ENCODE results near the gene GABBR1. TPM values are rescaled to one million over a fixed set of nuclear protein-coding genes. Genes with fewer than 3 reads are reported as not detected.

The GABBR1 gene
- polyA plus RNA-seq, 3 donors = 7.0 to 35.0 (median 17.7) TPM

GRCh38 chr6:29656798-29657197 is 23.8 kb upstream of the GABBR1 start, which contains the start of gene MOG:
MOG (plus strand) TSS chr6:29657092; CDS start chr6:29657210, 118 bp downstream.
- WGBS, 3 donors = 50 to 83% (median 75%) methylated on average over 4 of the region's 4 CpGs
- H3K27ac ChIP-seq (ENCODE audit: low read depth, low read length) = no peak within 1 kb of the TSS

DNA sequence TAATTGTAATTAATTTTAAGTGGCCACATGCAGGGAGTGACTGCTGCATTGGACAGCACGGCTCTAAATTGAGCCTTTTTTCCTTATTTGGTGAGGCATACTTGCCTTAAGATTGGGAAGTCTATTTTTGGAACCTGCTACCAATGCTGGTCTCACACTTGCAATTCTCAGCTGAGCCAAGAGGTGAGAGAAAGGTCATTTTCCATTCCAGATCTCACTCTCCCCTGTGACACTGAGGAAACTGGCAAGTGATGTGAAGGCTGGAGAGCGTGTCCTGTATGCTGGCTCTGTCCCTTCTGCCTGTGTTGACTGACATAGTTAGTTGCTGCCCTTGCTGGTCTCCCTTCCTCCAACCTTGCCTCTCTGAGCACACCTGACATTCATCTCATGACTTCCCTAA is 23.2 kb upstream of the GABBR1 start:
- no peak overlapping the region for H3K27ac ChIP-seq (ENCODE audit: low read depth, low read length)
- 38 to 48% (median 44%) methylated on average over 2 of the region's 2 CpGs for WGBS, 3 donors

GRCh38 chr6:29655658-29656057 is 22.7 kb upstream of the GABBR1 start:
- 56 to 75% (median 72%) methylated on average over 6 of the region's 6 CpGs for WGBS, 3 donors
- H3K27ac ChIP-seq (ENCODE audit: low read depth, low read length) = no peak overlapping the region

- H3K27ac ChIP-seq (ENCODE audit: low read depth, low read length) = no peak overlapping the region
- WGBS, 3 donors = 7 to 10% (median 9%) methylated on average over 8 of the region's 8 CpGs
Observed at GRCh38 chr6:29653452-29654038, 20.6 kb upstream of the GABBR1 start.

- 82 to 92% (median 86%) methylated on average over 10 of the region's 10 CpGs for WGBS, 3 donors
- no peak overlapping the region for H3K27ac ChIP-seq (ENCODE audit: low read depth, low read length)
Observed at GRCh38 chr6:29652198-29652584, 19.2 kb upstream of the GABBR1 start.

- no peak overlapping the region for H3K27ac ChIP-seq (ENCODE audit: low read depth, low read length)
- WGBS, 3 donors = 68 to 74% (median 73%) methylated on average over 8 of the region's 8 CpGs
Observed at GRCh38 chr6:29651413-29652197, 18.6 kb upstream of the GABBR1 start.

DNA sequence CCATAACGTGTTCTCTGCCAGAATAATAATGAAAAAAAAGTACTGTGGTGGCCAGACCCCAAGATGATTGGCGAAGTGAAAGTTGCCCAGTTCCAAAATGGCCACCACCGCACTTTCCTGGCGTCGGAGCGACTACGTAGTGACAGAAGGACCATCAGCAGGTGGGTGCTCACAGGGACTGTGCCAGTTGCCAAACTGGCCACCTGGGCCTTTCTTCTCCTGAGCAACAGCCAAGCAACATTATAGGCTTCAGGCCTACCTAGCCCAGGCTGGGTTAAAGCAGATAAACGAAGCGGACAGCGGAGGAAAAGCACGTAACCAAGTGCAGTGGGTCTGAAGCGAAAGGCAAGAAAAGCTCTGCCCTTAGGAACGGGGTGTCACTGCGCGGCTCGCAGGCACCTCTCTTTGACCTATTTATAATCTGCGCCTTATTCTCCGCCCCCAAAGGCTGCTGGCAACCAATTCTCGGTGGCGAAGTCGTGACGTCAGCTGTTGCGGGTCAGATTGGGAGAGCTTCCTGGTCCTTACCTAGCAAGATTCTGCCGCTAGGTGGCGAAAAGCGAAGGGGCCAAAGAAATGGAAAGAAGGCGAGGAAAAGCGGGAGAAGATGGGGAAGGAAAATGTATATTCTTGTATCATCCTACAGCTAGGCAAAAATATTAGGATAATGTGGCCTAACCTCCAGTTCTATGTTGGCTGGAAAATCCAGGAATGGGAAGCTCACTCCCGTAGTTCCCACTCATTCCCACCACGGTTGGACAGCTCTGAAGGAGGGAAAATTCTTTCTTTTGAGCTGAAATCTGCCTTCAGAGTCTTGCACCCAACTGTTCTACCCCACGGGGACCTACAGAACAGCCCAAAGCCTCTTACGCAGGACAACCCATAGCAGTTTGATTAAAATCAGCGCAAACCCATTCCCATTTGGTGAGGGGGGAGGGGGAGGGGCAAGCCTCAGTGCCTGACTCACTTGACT is 17.0 kb upstream of the GABBR1 start:
- no peak overlapping the region for H3K27ac ChIP-seq (ENCODE audit: low read depth, low read length)
- WGBS, 3 donors = 4 to 5% (median 5%) methylated on average over 33 of the region's 33 CpGs

DNA sequence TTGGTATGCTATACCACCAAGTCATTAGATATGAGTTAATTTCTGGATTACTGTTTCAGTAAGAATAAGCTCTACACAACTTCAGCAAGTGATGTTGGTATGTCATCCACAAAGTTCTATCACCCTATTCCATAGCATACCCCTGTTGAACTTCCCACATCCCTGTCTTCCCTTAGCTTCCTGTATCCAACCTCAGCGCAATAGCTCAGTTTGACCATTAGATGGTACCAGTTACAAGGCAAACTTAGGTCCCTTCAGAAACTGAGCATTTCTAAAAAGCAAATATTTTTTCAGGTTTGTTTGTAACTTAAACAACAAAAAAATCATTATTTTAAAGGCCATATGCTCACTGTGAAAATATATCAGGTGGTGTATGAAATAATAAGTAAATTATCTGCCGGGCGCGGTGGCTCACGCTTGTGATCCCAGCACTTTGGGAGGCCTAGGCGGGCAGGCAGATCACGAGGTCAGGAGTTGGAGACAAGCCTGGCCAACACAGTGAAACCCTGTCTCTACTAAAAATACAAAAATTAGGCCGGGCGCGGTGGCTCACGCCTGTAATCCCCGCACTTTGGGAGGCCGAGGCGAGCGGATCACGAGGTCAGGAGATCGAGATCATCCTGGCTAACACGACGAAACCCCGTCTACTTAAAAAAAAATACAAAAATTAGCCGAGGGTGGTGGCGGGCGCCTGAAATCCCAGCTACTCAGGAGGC is 15.1 kb upstream of the GABBR1 start:
- H3K27ac ChIP-seq (ENCODE audit: low read depth, low read length) = no peak overlapping the region
- WGBS, 3 donors = 87 to 93% (median 92%) methylated on average over 23 of the region's 23 CpGs

- WGBS, 3 donors = 35 to 40% (median 38%) methylated on average over 3 of the region's 3 CpGs
- H3K27ac ChIP-seq (ENCODE audit: low read depth, low read length) = no peak overlapping the region
Observed at GRCh38 chr6:29641430-29642148, 8.6 kb upstream of the GABBR1 start.

GRCh38 chr6:29637247-29637646 is 4.3 kb upstream of the GABBR1 start:
- 90 to 92% (median 90%) methylated on average over 9 of the region's 9 CpGs for WGBS, 3 donors
- no peak overlapping the region for H3K27ac ChIP-seq (ENCODE audit: low read depth, low read length)

DNA sequence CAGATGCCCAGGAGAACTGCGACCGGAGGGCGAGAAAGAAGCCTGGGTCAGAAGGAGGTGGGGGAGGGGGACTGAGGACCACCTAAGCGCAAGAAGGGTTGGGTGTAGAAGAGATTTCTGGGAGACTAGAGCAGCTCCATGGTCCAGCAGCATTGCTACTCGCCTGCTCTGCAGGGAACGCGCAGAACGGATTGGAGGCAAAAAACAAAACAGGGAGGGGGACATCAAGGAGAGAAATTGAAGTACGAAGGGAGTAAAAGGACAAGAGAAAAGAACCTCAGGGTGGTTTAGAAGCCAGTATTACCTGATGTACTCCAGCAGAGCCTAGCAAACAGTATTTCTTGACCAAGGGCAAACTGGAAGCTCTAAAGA is 537 bp upstream of the GABBR1 start:
- H3K27ac ChIP-seq (ENCODE audit: low read depth, low read length) = no peak overlapping the region

GRCh38 chr6:29631860-29632731 is 887 bp downstream of the GABBR1 start:
- H3K27ac ChIP-seq (ENCODE audit: low read depth, low read length) = no peak overlapping the region
- 5 to 10% (median 5%) methylated on average over 32 to 45 of the region's 53 CpGs for WGBS, 3 donors

More for the DNA sequence above, 537 bp upstream of the GABBR1 start:
- 7 to 15% (median 9%) methylated on average over 9 of the region's 9 CpGs for WGBS, 3 donors

DNA sequence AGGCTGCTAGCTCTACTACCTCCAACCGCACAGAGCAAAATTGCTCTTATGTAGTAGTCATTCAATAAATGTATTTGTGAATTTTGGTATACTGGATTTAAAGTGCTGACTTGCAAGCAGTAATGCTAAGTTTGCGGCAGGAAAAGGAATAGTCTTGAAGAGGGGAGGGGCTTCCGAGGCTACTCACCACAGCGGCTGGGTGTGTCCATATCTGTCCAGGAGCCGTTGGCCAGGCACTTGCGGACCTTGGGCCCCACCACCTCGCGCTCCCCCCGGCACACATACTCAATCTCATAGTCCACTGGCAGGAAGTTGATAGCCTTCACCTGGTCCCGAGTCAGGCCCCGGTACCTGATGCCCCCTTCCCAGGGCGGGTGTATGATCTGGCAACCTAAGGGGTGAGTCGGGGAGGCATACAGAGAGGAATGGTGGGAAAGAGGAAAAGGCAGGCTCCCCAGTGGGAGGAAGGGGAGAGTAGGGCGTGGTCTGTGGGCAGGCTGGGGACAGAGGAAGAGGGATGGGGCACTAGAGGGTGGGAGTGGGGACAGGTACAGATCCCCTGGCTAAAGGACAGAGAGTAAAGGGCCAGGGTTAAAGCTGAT is 1.7 kb downstream of the GABBR1 start:
- H3K27ac ChIP-seq (ENCODE audit: low read depth, low read length) = no peak overlapping the region
- 68 to 75% (median 70%) methylated on average over 14 of the region's 14 CpGs for WGBS, 3 donors

DNA sequence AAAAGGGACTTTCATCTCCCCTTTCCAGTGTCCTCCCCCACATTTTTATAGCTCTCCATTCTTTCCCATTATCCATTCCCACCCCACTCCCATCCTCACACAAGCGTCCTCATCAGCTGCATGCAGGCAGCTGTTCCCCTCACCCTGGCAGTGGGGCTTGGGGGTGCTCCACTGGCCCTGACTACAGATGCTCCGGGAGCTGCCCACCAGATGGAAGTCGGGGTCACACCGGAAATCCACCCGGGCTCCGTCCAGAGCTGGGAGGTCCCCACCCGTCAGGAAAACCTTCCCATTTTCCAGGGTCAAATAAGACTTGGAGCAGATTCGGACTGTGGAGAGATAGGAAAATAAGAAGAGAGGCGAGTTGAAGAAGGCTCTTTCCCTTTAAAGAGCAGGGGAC is 2.7 kb downstream of the GABBR1 start:
- WGBS, 3 donors = 75 to 89% (median 87%) methylated on average over 9 of the region's 9 CpGs
- no peak overlapping the region for H3K27ac ChIP-seq (ENCODE audit: low read depth, low read length)

- H3K27ac ChIP-seq (ENCODE audit: low read depth, low read length) = no peak overlapping the region
- 80 to 90% (median 86%) methylated on average over 2 of the region's 2 CpGs for WGBS, 3 donors
Observed at GRCh38 chr6:29629571-29629970, 3.4 kb downstream of the GABBR1 start.

- no peak overlapping the region for H3K27ac ChIP-seq (ENCODE audit: low read depth, low read length)
- 3 to 7% (median 6%) methylated on average over 32 of the region's 32 CpGs for WGBS, 3 donors
Observed at GRCh38 chr6:29628419-29629281, 4.3 kb downstream of the GABBR1 start.
